ENCODE measurements around the gene C4BPB. TPM values are rescaled to one million over a fixed set of nuclear protein-coding genes. Genes with fewer than 3 reads are reported as not detected.

Gene C4BPB
- total RNA-seq, 1 donor from 2014 or later, result 6.6 TPM

DNA sequence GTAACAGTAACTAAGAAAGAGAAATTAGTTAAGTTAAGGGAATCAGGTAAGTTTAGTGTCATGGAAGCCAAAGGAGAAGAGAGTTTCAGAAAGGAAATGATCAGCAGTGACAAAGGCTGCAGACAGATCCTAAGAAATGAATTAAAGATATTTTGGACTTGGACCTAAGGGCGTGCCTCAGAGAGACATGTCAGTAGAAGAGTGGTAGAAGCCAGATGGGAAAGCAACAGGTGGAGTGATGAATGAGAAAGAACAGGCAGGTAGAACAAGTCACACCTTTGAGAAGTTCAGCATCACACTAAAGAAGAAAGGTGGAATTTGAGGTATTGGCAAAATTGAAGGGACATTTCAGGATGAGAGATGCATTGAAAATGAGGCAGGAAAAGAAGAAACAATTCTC, 14.0 kb downstream of the C4BPB start:
- Mint-ChIP-seq H3K36me3 (ENCODE audit: low read depth, unreplicated experiment) (peaks cover 2% of the 10 kb centered on the region), H3K4me1 (ENCODE audit: unreplicated experiment) (no peaks in the 10 kb centered on the region)
- no peak for DNase-seq (ENCODE audit: low spot score)

DNA sequence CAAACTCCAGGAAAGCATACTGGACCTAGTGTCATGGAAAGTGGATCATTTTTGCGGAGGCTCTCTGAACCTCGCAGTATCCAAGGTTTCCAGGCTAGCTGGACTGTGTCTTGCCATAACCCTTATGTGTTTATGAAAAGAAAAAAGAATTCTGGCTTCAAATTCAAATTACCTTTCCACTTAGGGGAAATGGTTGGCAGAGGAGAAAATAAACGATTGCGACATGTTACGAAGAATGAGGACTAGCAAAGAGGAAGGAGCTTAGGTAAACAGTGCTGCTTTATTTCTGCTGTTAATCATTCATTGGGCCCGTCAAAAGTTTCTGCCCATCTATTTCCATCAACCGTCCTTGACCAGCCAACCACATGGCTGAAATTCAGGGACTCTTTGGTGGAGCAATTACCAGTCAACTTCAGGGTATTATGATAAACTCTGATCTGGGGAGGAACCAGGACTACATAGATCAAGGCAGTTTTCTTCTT, 15.3 kb downstream of the C4BPB start, which contains the start of gene C4BPA:
Gene C4BPA (plus strand): TSS at position 342 of the 482 bp plus-strand sequence. CDS start 8,793 bp downstream, outside the sequence.
- Mint-ChIP-seq H3K4me3 (ENCODE audit: unreplicated experiment) (no peak within 1 kb of the TSS), H3K4me1 (ENCODE audit: unreplicated experiment) (no peaks in the 10 kb centered on the region), H3K9me3 (ENCODE audit: unreplicated experiment) (no peaks in the 10 kb centered on the region), H3K27me3 (ENCODE audit: unreplicated experiment) (no peaks in the 10 kb centered on the region), H3K36me3 (ENCODE audit: low read depth, unreplicated experiment) (no peaks in the 10 kb centered on the region), H3K27ac (ENCODE audit: unreplicated experiment) (no peak within 1 kb of the TSS)
- TF ChIP-seq, protein P1, sequence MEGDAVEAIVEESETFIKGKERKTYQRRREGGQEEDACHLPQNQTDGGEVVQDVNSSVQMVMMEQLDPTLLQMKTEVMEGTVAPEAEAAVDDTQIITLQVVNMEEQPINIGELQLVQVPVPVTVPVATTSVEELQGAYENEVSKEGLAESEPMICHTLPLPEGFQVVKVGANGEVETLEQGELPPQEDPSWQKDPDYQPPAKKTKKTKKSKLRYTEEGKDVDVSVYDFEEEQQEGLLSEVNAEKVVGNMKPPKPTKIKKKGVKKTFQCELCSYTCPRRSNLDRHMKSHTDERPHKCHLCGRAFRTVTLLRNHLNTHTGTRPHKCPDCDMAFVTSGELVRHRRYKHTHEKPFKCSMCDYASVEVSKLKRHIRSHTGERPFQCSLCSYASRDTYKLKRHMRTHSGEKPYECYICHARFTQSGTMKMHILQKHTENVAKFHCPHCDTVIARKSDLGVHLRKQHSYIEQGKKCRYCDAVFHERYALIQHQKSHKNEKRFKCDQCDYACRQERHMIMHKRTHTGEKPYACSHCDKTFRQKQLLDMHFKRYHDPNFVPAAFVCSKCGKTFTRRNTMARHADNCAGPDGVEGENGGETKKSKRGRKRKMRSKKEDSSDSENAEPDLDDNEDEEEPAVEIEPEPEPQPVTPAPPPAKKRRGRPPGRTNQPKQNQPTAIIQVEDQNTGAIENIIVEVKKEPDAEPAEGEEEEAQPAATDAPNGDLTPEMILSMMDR (IDR thresholded peaks at IDR 0.05; ENCODE audit: unreplicated experiment), result no peak
- no peak for DNase-seq (ENCODE audit: low spot score)

More for the DNA sequence above, 14.0 kb downstream of the C4BPB start:
- Mint-ChIP-seq H3K27ac (ENCODE audit: unreplicated experiment) (no peak overlapping the region), H3K27me3 (ENCODE audit: unreplicated experiment) (peaks cover under 1% of the 10 kb centered on the region), H3K4me3 (ENCODE audit: unreplicated experiment) (no peak overlapping the region), H3K9me3 (ENCODE audit: unreplicated experiment) (no peaks in the 10 kb centered on the region)
- TF ChIP-seq, protein P1 (IDR thresholded peaks at IDR 0.05; ENCODE audit: unreplicated experiment), result no peak

DNA sequence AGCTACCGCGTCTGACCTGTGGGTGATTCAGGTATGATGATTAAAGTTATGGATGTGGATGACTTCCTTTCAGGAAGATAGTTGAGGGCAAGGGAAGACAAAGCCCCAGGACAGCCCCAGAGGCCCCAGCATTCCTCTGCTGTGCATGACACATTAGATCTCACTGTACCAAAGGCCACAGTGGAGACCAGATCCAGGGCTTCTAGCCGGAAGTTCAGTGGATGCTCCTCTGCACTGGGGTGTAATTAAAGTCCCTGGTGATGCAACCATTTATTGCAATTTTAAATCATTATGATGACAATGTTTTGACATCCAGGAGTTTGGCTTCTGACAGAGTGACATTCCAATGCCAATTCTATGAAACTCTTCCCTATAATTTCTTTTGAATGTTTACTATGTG, 20.3 kb downstream of the C4BPB start:
- Mint-ChIP-seq H3K27me3 (ENCODE audit: unreplicated experiment) (no peaks in the 10 kb centered on the region), H3K9me3 (ENCODE audit: unreplicated experiment) (no peaks in the 10 kb centered on the region), H3K4me3 (ENCODE audit: unreplicated experiment) (no peak overlapping the region), H3K36me3 (ENCODE audit: low read depth, unreplicated experiment) (no peaks in the 10 kb centered on the region), H3K4me1 (ENCODE audit: unreplicated experiment) (no peaks in the 10 kb centered on the region), H3K27ac (ENCODE audit: unreplicated experiment) (no peak overlapping the region)
- DNase-seq (ENCODE audit: low spot score), result no peak
- TF ChIP-seq, protein P1 (IDR thresholded peaks at IDR 0.05; ENCODE audit: unreplicated experiment), result no peak

DNA sequence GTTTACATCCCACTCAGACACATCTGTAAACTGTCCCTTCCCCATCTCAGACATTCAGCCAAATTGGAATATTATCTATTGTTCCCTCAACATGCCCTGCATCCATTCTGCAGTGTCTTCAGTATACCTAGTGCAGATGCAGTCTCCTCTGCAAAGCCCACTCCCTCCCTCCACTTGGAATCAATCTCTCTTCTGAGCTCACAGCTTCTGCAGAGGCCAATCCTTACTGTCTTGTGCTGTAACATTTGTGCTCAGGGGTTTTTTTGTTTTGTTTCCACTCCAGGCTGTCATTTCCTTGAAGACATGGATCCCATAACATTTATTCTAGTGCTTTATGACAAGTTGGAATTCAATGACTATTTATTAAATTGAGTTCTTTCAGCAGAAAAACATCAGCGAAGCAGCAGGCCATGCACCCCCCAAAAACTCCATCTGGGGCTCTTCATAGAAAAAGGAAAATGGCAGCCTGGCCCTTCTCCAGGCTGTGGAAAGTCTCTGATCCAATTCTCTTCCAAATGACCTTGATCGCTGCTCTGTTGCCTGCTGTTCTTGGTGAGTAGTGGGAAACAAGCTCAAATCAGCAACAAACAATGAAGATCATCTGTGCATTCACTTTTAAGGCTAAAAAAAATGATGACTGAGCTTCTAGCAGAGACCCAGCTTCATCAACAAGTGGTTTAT, 24.1 kb downstream of the C4BPB start:
- Mint-ChIP-seq H3K4me1 (ENCODE audit: unreplicated experiment) (peaks cover 1% of the 10 kb centered on the region), H3K27ac (ENCODE audit: unreplicated experiment) (no peak overlapping the region), H3K4me3 (ENCODE audit: unreplicated experiment) (no peak overlapping the region), H3K9me3 (ENCODE audit: unreplicated experiment) (no peaks in the 10 kb centered on the region), H3K36me3 (ENCODE audit: low read depth, unreplicated experiment) (no peaks in the 10 kb centered on the region), H3K27me3 (ENCODE audit: unreplicated experiment) (no peaks in the 10 kb centered on the region)
- TF ChIP-seq, protein P1 (IDR thresholded peaks at IDR 0.05; ENCODE audit: unreplicated experiment), result no peak
- DNase-seq (ENCODE audit: low spot score), result no peak

DNA sequence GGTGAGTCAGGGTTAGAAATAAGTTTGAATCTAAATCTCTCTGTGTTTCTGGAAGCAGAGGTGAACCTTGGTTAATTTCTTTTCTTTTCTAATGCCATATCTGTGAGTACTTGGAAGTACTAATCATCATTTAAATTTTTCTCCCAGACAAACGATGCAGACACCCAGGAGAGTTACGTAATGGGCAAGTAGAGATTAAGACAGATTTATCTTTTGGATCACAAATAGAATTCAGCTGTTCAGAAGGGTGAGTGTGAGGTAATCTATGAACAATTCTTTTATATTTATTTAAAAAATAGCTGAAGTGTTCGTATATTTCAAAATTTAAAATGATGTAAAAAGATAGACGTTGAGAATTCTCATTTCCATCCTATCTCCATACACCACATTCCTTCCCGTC, 26.6 kb downstream of the C4BPB start:
- DNase-seq (ENCODE audit: low spot score), result no peak
- no peak overlapping the region for H3K4me3 Mint-ChIP-seq (ENCODE audit: unreplicated experiment)
- H3K9me3 Mint-ChIP-seq (ENCODE audit: unreplicated experiment), result no peaks in the 10 kb centered on the region

More for the DNA sequence above, 26.6 kb downstream of the C4BPB start:
- TF ChIP-seq, protein P1 (IDR thresholded peaks at IDR 0.05; ENCODE audit: unreplicated experiment), result no peak
- Mint-ChIP-seq H3K27me3 (ENCODE audit: unreplicated experiment) (no peaks in the 10 kb centered on the region), H3K4me1 (ENCODE audit: unreplicated experiment) (peaks cover 5% of the 10 kb centered on the region), H3K36me3 (ENCODE audit: low read depth, unreplicated experiment) (no peaks in the 10 kb centered on the region), H3K27ac (ENCODE audit: unreplicated experiment) (no peak overlapping the region)
